H1 (cell line): ENCODE measurements around the gene SELENOK.

ENCODE experiments used
- CBX8 ChIP-seq: fragments of 300-800, 300-1000 bp; sonication (generic); IDR thresholded peaks from 2 replicates; pipeline ENCODE4 v1.7.1; 2016; ENCODE audit warnings: low read depth, low read length, borderline replicate concordance
- CHD2 ChIP-seq: IDR thresholded peaks from 2 replicates; pipeline ENCODE4 v1.6.1; 2012; ENCODE audit warnings: low read length, improper control_type of control experiment
- CTCF ChIP-seq, 3 experiments: IDR thresholded peaks; 1 replicate in 2 of 3; 2 replicates in 1 of 3; pipeline versions ENCODE4 v1.5.1 to v1.6.1; 2011; ENCODE audit warnings: low read length in 3 of 3, mild to moderate bottlenecking in 3 of 3, inconsistent platforms in 2 of 3, low read depth in 1 of 3, moderate library complexity in 1 of 3; ENCODE audit not compliant: insufficient read depth in 1 of 3; ENCODE audit errors: control extremely low read depth in 1 of 3
- EZH2 ChIP-seq: fragments of 200-600 bp; sonication (generic); IDR thresholded peaks from 2 replicates; pipeline ENCODE4 v1.7.1; 2012; ENCODE audit warnings: low read depth, mild to moderate bottlenecking, moderate library complexity, low read length, inconsistent platforms; ENCODE audit not compliant: severe bottlenecking
- HDAC2 ChIP-seq, 2 experiments: fragments of 300-600 bp in 1 of 2; sonication (generic) in 1 of 2; IDR thresholded peaks; 2 replicates each; pipeline ENCODE4 v1.6.1; 2011 to 2012; ENCODE audit warnings: low read depth in 2 of 2, low read length in 2 of 2, mild to moderate bottlenecking in 2 of 2, moderate library complexity in 2 of 2, borderline replicate concordance in 1 of 2, inconsistent platforms in 1 of 2
- KDM5A ChIP-seq: fragments of 200-600 bp; IDR thresholded peaks from 2 replicates; pipeline ENCODE4 v1.7.1; 2012; ENCODE audit warnings: mild to moderate bottlenecking, low read length, inconsistent platforms, mixed read lengths
- SUZ12 ChIP-seq: fragments of 200-600 bp; sonication (generic); IDR thresholded peaks from 2 replicates; pipeline ENCODE4 v1.6.1; 2012; ENCODE audit warnings: mild to moderate bottlenecking, inconsistent platforms, low read length, moderate library complexity, mixed read lengths
- TAF1 ChIP-seq: IDR thresholded peaks from 2 replicates; pipeline ENCODE4 v1.6.1; 2011; ENCODE audit warnings: mild to moderate bottlenecking, low read depth, low read length

- no peak for TF ChIP-seq KDM5A
- TF ChIP-seq CBX8: no peak
- TF ChIP-seq SUZ12: no peak
- no peak for TF ChIP-seq CTCF (IDR thresholded peaks at IDR 0.05; ENCODE audit: control extremely low read depth in 1 of 3, insufficient read depth in 1 of 3, low read depth in 1 of 3, low read length in 3 of 3)
- no peak for TF ChIP-seq HDAC2 (IDR thresholded peaks at IDR 0.05; ENCODE audit: borderline replicate concordance in 1 of 2, low read depth in 2 of 2, low read length in 2 of 2)
- TF ChIP-seq EZH2: no peak
- no peak for TF ChIP-seq CHD2
- TF ChIP-seq TAF1: no peak
Measured at GRCh38 chr3:53941184-53941583, 49.5 kb upstream of the SELENOK start.
